HEK293 (cell line): Measurements from ENCODE around the gene EEF1AKMT1.

Source experiments
- CTCF ChIP-seq: fragments of 450-650 bp; formaldehyde crosslinking; IDR thresholded peaks from 2 replicates; pipeline ENCODE4 v1.5.1; 2016; ENCODE audit warnings: missing biosample characterization, missing genetic modification characterization
- HOXA7 ChIP-seq: sonication (generic); formaldehyde crosslinking; IDR thresholded peaks from 2 replicates; pipeline ENCODE4 v1.8.1; 2022; ENCODE audit warnings: missing genetic modification reagents, borderline replicate concordance
- REST ChIP-seq: fragments of 450-650 bp; formaldehyde crosslinking; IDR thresholded peaks from 2 replicates; pipeline ENCODE4 v1.5.1; 2016; ENCODE audit warnings: missing biosample characterization, missing genetic modification characterization
- TRIM28 ChIP-seq: IDR thresholded peaks from 2 replicates; pipeline ENCODE4 v1.6.1; 2011; ENCODE audit warnings: low read length, control low read depth, borderline replicate concordance
- YY1 ChIP-seq: fragments of 450-650 bp; formaldehyde crosslinking; IDR thresholded peaks from 2 replicates; pipeline ENCODE4 v1.5.1; 2018; ENCODE audit warnings: missing biosample characterization, missing genetic modification characterization
- ZBTB44 ChIP-seq: fragments of 450-650 bp; IDR thresholded peaks from 2 replicates; pipeline ENCODE4 v1.5.1; 2018; ENCODE audit warnings: missing biosample characterization, mild to moderate bottlenecking, missing genetic modification characterization
- ZFP41 ChIP-seq: fragments of 450-650 bp; formaldehyde crosslinking; IDR thresholded peaks from 2 replicates; pipeline ENCODE4 v1.5.1; 2016; ENCODE audit warnings: missing biosample characterization, missing genetic modification characterization, borderline replicate concordance
- ZNF221 ChIP-seq: fragments of 450-650 bp; formaldehyde crosslinking; IDR thresholded peaks from 2 replicates; pipeline ENCODE4 v1.5.1; 2017; ENCODE audit warnings: missing biosample characterization, missing genetic modification characterization, borderline replicate concordance
- TF ChIP-seq, protein P1 (sequence below): fragments of 450-650 bp; formaldehyde crosslinking; IDR thresholded peaks from 2 replicates; pipeline ENCODE4; 2016; ENCODE audit warnings: missing biosample characterization, missing genetic modification characterization
- TF ChIP-seq, protein P2 (sequence below): sonication (generic); formaldehyde crosslinking; IDR thresholded peaks from 2 replicates; pipeline ENCODE4 v1.8.1; 2022; ENCODE audit warnings: mild to moderate bottlenecking, moderate library complexity, missing genetic modification reagents

- TF ChIP-seq ZNF221 (no peak), CTCF (tag by site-specific recombination) (no peak), YY1 (tag by site-specific recombination) (no peak), ZFP41 (tag by site-specific recombination) (no peak), ZBTB44 (no peak), REST (no peak), TRIM28 (no peak), HOXA7 (CRISPR knock-in tag) (no peak)
- TF ChIP-seq, protein P1, sequence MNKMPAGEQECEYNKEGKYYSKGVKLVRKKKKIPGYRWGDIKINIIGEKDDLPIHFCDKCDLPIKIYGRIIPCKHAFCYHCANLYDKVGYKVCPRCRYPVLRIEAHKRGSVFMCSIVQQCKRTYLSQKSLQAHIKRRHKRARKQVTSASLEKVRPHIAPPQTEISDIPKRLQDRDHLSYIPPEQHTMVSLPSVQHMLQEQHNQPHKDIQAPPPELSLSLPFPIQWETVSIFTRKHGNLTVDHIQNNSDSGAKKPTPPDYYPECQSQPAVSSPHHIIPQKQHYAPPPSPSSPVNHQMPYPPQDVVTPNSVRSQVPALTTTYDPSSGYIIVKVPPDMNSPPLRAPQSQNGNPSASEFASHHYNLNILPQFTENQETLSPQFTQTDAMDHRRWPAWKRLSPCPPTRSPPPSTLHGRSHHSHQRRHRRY (tag by site-specific recombination): no peak
- TF ChIP-seq, protein P2, sequence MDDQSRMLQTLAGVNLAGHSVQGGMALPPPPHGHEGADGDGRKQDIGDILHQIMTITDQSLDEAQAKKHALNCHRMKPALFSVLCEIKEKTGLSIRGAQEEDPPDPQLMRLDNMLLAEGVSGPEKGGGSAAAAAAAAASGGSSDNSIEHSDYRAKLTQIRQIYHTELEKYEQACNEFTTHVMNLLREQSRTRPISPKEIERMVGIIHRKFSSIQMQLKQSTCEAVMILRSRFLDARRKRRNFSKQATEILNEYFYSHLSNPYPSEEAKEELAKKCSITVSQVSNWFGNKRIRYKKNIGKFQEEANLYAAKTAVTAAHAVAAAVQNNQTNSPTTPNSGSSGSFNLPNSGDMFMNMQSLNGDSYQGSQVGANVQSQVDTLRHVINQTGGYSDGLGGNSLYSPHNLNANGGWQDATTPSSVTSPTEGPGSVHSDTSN: no peak
Observed at GRCh38 chr13:20682061-20682460, 91.7 kb downstream of the EEF1AKMT1 start.
